GM12878 (cell line): ENCODE results near the gene USP16.

Source experiments
- ATF7 ChIP-seq: fragments of 450-650 bp; IDR thresholded peaks from 2 replicates; pipeline ENCODE4 v1.6.1; 2016; ENCODE audit warnings: low read depth, mild to moderate bottlenecking
- CEBPB ChIP-seq, 2 experiments: fragments of 150-350 bp in 1 of 2; IDR thresholded peaks; 2 replicates each; pipeline ENCODE4 v1.6.1; 2012 to 2014; ENCODE audit warnings: low read depth in 2 of 2, low read length in 2 of 2, borderline replicate concordance in 1 of 2, inconsistent platforms in 1 of 2
- DPF2 ChIP-seq: fragments of 450-650 bp; IDR thresholded peaks from 2 replicates; pipeline ENCODE4 v1.6.1; 2017; ENCODE audit warnings: mild to moderate bottlenecking
- HDGF ChIP-seq: fragments of 450-650 bp; IDR thresholded peaks from 2 replicates; pipeline ENCODE4 v1.6.1; 2016; ENCODE audit warnings: antibody characterized with exemption
- POLR2A ChIP-seq: IDR thresholded peaks from 2 replicates; pipeline ENCODE4 v1.6.1; 2011; ENCODE audit warnings: low read depth, mild to moderate bottlenecking, low read length
- POLR2AphosphoS5 ChIP-seq: IDR thresholded peaks from 2 replicates; pipeline ENCODE4 v1.6.1; 2011; ENCODE audit warnings: mild to moderate bottlenecking, low read length, inconsistent platforms
- RAD51 ChIP-seq: fragments of 450-650 bp; IDR thresholded peaks from 2 replicates; pipeline ENCODE4 v1.6.1; 2016; ENCODE audit warnings: moderate library complexity, mild to moderate bottlenecking, inconsistent platforms
- TF ChIP-seq, protein P1 (sequence below): IDR thresholded peaks from 2 replicates; pipeline ENCODE4 v1.6.1; 2012; ENCODE audit warnings: low read depth, low read length, improper control_type of control experiment
- TF ChIP-seq, protein P2 (sequence below), 3 experiments: IDR thresholded peaks in 2 of 3; conservative IDR thresholded peaks in 1 of 3; 2 replicates each; pipeline ENCODE4 v1.5.1; 2011; ENCODE audit warnings: low read depth in 3 of 3, low read length in 3 of 3, mild to moderate bottlenecking in 3 of 3, control low read depth in 2 of 3, moderate library complexity in 2 of 3, inconsistent platforms in 1 of 3, mixed read lengths in 1 of 3; ENCODE audit not compliant: control insufficient read depth in 2 of 3, insufficient read depth in 1 of 3; ENCODE audit errors: extremely low read depth in 1 of 3

DNA sequence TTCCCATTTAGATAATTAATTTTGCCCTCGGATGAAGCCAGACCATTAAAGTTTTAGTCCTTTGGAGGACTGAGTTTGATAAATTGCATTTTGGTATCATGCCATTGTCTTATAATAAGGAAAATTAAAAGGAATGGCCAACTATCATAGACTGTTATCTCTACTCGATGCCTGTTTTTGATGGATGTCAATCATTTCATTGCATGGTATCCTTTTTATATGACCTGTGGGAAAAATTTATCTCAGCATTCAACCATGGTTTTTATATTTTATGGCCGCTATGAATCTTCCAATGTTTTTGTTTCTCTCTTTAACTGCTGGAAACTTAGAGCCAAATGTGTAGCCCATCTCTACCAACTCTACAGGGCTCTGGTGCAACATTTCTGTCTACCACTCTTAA lies 58.8 kb downstream of the USP16 start:
- TF ChIP-seq, protein P1, sequence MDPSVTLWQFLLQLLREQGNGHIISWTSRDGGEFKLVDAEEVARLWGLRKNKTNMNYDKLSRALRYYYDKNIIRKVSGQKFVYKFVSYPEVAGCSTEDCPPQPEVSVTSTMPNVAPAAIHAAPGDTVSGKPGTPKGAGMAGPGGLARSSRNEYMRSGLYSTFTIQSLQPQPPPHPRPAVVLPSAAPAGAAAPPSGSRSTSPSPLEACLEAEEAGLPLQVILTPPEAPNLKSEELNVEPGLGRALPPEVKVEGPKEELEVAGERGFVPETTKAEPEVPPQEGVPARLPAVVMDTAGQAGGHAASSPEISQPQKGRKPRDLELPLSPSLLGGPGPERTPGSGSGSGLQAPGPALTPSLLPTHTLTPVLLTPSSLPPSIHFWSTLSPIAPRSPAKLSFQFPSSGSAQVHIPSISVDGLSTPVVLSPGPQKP: no peak
- TF ChIP-seq POLR2AphosphoS5: no peak
- TF ChIP-seq, protein P2, sequence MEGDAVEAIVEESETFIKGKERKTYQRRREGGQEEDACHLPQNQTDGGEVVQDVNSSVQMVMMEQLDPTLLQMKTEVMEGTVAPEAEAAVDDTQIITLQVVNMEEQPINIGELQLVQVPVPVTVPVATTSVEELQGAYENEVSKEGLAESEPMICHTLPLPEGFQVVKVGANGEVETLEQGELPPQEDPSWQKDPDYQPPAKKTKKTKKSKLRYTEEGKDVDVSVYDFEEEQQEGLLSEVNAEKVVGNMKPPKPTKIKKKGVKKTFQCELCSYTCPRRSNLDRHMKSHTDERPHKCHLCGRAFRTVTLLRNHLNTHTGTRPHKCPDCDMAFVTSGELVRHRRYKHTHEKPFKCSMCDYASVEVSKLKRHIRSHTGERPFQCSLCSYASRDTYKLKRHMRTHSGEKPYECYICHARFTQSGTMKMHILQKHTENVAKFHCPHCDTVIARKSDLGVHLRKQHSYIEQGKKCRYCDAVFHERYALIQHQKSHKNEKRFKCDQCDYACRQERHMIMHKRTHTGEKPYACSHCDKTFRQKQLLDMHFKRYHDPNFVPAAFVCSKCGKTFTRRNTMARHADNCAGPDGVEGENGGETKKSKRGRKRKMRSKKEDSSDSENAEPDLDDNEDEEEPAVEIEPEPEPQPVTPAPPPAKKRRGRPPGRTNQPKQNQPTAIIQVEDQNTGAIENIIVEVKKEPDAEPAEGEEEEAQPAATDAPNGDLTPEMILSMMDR (IDR thresholded peaks at IDR 0.05 in 2 of 3, conservative IDR thresholded peaks at IDR 0.05 in 1 of 3; ENCODE audit: control insufficient read depth in 2 of 3, extremely low read depth in 1 of 3, insufficient read depth in 1 of 3, low read depth in 3 of 3, low read length in 3 of 3): no peak
- no peak for TF ChIP-seq RAD51
- no peak for TF ChIP-seq ATF7
- no peak for TF ChIP-seq HDGF
- TF ChIP-seq DPF2: no peak
- TF ChIP-seq CEBPB (IDR thresholded peaks at IDR 0.05; ENCODE audit: borderline replicate concordance in 1 of 2, low read depth in 2 of 2, low read length in 2 of 2): no peak
- no peak for TF ChIP-seq POLR2A
